Omental fat pad (tissue), 4 donors: ENCODE data around the gene C9orf50. TPM values are rescaled to one million over a fixed set of nuclear protein-coding genes. Genes with fewer than 3 reads are reported as not detected.

Source experiments
- ATAC-seq: fragments of 150-250 bp; one replicate; pipeline ENCODE4 v1.9.1; 2016; ENCODE audit warnings: mild to moderate bottlenecking, moderate library complexity; ENCODE audit not compliant: low FRiP score
- DNase-seq: peaks from one replicate; pipeline ENCODE4 v3.0.0-alpha.2; 2019; ENCODE audit warnings: low spot score
- CTCF ChIP-seq, 3 donors: fragments of 450-650 bp; IDR thresholded peaks; one replicate each; pipeline ENCODE4 v1.5.1; 2016 to 2017; ENCODE audit warnings: antibody characterized with exemption in 3 of 3, mild to moderate bottlenecking in 3 of 3, moderate library complexity in 2 of 3
- total RNA-seq, 4 donors: library from RNA; depleted of rRNA; stranded (reverse); fragments of >200 nt; gene quantifications; one replicate each; pipeline ENCODE4 v1.1.0, GENCODE V29; 2016

C9orf50 gene
- total RNA-seq, 4 donors from 2014 or later: not detected

GRCh38 chr9:129569502-129570449 is 51.1 kb downstream of the C9orf50 start:
- no peak for DNase-seq
- TF ChIP-seq CTCF (IDR thresholded peaks at IDR 0.05): no peak
- peak; percentile 2 for ATAC-seq

GRCh38 chr9:129568560-129569501 is 52.1 kb downstream of the C9orf50 start:
- TF ChIP-seq CTCF (IDR thresholded peaks at IDR 0.05): no peak
- ATAC-seq: peak; percentile 26
- DNase-seq: no peak

- ATAC-seq: peak; percentile 76
- TF ChIP-seq CTCF (IDR thresholded peaks at IDR 0.05): no peak
- no peak for DNase-seq
Measured at GRCh38 chr9:129567842-129568559, 52.9 kb downstream of the C9orf50 start.

- ATAC-seq: no peak
- TF ChIP-seq CTCF (IDR thresholded peaks at IDR 0.05): no peak
- DNase-seq: no peak
Measured at GRCh38 chr9:129567329-129567728, 53.6 kb downstream of the C9orf50 start.

GRCh38 chr9:129566563-129567266 is 54.2 kb downstream of the C9orf50 start:
- ATAC-seq (no peak), DNase-seq (no peak)
- TF ChIP-seq CTCF (IDR thresholded peaks at IDR 0.05): no peak

- TF ChIP-seq CTCF (IDR thresholded peaks at IDR 0.05): no peak
- DNase-seq: no peak
- no peak for ATAC-seq
Measured at GRCh38 chr9:129562917-129563316, 58.0 kb downstream of the C9orf50 start.
